Stimulated activated CD8-positive, alpha-beta memory T cell treated with anti-CD3 and anti-CD28 coated beads, Interleukin-15, amount 100 ng/mL, for 24 hours (primary cell): ENCODE results near the gene SLC31A2.
"Not testable (repeated sequence)": the region's sequence is repeated elsewhere in the genome, so short reads cannot be mapped to it uniquely, and the experiment has no call there.

ENCODE experiments used
- DNase-seq: peaks from one replicate; pipeline ENCODE4 v3.0.0-alpha.2; 2020; ENCODE audit warnings: low read depth

SLC31A2 gene, protein sequence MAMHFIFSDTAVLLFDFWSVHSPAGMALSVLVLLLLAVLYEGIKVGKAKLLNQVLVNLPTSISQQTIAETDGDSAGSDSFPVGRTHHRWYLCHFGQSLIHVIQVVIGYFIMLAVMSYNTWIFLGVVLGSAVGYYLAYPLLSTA

DNA sequence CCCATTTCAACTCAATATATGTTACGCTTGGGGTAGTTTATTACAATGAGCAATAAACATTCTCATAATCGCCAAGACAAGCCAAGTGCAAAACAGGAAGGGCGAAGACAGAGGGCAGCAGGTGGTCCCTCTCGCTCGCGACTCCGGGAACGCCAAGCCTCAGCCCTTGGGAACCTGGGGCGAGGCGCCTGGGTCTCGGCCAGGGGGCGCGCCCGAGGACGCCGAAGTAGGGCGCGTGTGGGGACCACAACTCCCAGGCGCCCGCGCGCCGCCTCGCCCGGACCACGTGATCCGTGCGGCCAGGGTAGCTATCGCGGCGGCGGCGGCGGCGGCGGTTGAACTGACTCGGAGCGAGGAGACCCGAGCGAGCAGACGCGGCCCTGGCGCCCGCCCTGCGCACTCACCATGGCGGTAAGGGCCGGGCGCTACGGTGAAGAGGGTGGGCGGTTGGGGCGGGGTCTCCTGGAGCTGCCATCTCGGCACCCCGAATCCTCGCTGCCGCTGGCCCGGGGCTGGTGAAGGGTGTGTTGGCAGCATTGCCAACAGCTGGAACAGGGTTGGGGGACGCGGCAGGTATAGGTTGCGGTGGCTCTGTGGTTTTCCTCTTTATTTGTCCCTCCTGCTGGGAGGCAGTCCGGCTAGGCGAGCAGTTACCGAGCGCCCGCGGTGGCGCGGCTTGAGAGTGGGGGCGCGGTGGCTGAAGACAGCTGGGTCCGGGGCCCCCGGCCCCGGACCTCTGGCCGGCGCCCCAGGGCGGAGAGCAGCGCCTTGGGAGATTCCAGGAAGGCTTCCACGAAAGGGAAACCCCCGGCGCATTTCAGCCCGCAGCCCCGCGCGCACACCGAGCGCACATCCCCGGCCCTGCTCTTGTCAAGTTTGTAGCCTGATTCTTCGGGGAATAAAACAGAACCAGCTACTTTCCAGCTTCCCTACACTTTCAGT is at the start of gene SLC31A2:
Gene SLC31A2 (plus strand): TSS at position 338 of the 942 bp plus-strand sequence. CDS start 68 bp downstream, at position 406.
- peak; percentile 78 for DNase-seq

DNA sequence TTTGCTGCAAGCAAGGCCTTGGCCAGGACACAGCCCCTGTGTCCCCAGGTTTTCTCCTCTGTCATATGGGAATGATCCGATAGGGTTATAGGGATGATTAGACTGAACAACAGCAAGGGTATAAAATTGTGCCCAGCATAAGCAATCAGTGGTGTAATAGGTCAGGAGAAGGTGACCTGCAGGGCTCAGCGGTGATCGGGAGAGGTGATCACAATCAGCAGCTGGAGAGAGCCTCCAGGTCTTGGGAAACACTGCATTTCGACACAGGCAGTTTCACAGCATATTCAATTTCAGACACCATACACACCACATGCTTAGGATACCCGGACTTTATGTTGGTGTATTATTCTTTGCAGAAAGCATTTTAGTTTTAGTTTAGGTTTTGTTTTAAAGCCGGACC is 45.5 kb upstream of the SLC31A2 start:
- DNase-seq: not testable (repeated sequence)

DNA sequence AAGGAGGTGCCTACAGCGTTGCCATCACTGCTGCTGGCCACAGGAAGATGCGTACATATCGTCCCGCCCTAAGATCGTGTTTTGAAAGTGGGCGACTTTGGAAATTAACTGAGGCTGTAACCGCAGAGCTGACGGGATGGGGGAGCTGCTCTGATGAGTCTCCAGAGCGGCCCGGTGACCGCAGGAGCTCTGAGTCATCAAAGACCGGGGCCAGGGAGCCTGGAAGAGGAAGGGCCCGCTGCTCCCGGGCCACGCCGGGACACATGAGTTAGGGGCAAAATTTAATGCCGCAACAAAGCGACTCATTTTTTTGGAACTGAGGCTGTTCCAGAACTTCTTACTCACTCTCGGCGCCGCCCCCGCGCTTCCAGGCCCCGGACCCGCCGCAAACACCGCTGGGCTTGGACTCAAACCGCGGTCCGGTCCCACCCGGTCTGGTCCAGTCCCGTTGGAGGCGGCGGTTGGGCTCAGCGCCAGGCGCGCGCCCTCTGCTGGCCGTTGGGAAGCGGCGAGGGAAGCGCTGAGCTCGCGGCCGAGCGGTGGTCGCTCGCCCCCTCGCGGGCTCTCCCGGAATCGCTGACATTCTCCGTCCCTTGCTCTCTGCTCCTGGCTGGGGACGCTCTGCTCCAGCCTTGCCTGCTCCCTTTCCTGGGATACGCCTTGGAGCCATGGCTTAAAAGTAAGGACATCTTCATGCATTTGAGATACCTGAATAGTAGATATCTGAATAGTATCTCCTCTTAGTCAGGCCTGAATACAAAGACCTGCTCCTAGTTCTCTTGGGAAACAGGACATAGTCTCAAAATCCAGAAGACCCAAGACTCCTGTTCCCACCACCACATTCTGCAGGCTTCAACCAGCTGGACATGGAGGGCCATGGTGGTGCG is 39.5 kb upstream of the SLC31A2 start:
- not testable (repeated sequence) for DNase-seq

DNA sequence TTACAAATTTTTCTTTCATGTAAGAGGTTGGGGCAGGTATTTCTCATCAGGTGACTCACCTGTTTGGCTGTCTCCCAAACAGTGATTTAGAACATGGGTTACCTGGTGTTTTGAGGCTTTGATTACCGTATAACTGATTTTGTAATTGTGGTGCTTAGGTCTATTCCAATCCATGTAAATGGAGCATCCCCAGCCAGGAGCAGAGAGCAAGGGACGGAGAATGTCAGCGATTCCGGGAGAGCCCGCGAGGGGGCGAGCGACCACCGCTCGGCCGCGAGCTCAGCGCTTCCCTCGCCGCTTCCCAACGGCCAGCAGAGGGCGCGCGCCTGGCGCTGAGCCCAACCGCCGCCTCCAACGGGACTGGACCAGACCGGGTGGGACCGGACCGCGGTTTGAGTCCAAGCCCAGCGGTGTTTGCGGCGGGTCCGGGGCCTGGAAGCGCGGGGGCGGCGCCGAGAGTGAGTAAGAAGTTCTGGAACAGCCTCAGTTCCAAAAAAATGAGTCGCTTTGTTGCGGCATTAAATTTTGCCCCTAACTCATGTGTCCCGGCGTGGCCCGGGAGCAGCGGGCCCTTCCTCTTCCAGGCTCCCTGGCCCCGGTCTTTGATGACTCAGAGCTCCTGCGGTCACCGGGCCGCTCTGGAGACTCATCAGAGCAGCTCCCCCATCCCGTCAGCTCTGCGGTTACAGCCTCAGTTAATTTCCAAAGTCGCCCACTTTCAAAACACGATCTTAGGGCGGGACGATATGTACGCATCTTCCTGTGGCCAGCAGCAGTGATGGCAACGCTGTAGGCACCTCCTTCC is 37.9 kb upstream of the SLC31A2 start:
- DNase-seq: not testable (repeated sequence)

DNA sequence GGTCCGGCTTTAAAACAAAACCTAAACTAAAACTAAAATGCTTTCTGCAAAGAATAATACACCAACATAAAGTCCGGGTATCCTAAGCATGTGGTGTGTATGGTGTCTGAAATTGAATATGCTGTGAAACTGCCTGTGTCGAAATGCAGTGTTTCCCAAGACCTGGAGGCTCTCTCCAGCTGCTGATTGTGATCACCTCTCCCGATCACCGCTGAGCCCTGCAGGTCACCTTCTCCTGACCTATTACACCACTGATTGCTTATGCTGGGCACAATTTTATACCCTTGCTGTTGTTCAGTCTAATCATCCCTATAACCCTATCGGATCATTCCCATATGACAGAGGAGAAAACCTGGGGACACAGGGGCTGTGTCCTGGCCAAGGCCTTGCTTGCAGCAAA is 32.0 kb upstream of the SLC31A2 start:
- DNase-seq: not testable (repeated sequence)

DNA sequence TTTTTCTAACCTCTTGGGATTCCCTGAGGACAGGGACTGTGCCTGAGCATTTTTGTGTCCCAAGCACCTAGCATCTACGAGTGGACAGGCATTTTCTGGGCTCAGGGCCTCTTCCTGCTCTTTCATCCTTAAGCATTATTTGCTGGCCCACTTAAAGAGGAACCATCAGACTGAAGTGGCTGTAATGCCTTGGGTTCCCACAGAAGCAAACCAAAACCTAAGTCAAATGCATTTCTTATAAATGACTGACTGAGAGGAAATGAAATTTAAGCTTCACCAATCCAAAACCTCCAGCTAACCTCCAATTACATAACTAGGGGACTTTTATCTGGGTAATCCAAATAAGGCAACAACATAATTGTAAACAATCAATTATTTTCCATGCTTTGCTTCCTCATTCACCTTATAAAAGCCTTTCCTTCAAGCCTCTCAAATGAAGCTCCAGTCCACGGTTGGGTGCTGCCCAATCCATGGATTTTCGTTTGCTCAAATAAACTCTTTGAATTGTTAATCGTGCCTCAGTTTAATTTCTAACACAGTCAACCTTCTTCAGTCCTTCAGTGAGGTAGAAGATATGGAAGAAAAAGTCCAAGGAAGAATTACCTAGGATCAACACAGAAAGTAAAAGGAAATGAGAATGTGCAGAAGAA is 25.3 kb upstream of the SLC31A2 start:
- no peak for DNase-seq

DNA sequence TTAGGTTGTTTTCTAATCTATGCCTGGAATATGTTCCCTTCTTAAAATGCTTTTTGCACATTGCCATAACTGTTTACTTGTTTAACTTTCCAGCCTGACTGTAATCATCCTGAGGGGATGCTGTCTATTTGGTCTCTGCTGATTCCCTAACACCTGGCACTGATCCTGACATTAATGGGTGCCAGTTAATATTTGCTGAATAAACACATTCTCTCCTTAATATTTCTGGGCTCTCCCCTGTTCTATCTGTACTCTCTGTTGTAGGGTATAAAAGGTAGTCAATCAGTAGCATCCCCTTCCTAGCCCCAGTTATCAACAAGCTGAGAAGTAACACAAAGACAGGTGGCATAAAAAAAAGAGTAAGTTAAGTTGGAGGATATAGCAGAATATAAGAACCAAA is 21.3 kb upstream of the SLC31A2 start:
- DNase-seq: no peak

DNA sequence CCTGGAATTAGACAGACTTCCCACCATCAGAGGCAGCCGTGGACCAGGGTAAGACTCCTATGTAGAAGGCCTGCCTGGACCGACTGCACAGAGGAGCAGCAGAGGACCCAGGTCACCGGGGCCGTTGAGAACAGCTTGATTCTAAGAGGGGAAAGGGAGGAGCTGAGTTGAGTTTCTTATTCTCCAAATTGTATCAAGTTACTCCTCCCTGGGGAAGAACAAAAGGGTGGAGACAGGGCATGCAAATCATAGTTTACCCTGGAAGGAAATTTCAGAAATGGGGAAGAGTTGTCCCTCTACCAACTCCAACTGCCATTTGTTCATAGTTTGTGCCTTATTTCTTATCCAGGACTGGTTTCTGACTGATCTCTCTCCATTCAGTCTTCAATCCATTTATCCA is 20.9 kb upstream of the SLC31A2 start:
- DNase-seq: no peak

DNA sequence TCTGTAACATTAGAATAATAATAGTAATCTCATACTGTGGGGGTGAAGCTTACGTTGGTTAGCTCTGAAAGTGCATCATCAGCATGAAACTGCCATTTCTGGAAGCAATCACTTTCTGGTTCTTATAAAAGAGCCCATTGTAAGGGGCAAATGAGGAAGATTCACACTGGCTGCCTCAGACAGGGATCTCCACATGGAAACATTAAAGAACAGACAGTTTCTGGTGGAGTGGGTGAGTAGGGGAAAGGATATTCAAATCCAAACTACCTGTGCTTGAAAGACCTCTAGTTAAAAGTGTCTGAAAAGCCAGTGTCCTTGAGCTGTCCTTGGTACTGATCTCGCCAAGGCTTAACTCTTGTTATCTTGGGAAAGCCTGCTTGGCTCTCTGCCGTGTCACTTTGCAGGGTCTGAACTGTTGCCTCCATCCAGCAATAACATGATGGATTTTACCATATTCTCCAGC is 19.1 kb upstream of the SLC31A2 start:
- no peak for DNase-seq

DNA sequence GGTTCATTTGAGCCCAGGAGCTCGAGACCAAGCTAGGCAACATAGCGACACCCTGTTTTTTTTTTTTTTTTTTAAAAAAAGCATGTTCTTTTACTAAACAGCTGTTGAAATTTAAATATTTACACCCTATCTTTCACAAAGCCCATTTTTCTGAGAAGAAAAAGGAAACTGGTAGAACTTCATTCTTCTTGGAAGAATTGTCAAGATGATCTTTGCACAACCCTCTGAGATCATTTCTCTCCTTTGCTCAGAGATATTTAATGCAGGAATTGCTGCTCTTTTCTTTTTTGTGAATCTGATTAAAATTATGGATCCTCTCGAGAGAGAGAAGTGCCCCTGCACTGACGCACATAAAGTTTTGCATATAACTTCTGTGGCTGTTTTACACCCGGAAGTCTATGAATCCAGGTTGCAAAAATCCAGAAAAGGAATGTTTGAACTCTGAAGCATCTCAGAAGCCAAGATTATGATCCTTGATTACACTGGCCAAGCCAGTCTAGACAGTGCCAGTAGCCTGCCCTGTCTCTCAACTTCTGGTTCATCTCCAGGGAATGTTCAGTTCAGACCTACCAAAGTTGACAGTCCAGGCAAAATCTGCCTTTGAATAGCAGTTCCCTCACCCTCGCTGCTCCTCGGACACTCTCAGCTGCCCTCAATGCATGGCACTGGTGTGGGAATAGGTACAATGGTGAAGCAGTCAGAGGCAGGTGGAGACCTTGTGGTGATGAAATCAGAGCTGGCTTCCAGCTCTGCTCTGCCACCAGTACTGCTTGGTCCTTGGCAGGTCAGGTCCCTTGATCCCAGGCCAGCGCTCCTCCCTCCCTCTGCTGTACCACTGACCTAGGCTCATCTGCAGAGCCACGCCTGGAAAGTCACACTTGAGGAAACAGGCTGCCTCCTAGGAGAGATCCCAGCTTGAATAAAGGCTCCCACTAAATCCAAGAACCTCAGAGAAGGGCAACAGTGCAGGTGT is 13.3 kb upstream of the SLC31A2 start:
- DNase-seq: no peak

DNA sequence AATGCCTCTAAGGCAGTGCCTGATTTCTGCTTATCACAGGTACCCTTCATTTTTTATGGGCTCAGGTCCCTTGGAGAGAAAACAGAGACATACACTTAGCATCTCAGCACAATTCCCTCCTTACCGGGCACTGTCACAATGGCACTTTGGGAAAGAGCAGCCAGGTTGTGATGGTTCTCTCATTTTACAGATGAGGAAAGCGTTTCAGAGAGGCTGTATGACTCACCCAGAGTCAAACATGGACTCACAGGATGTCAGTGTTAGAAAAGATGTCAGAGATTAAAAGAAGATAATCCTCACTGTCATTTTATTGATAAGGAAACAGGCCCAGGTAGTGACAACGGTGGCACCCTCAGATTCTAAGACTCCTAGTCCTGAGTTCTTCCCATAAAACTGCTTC is 12.0 kb upstream of the SLC31A2 start:
- no peak for DNase-seq

DNA sequence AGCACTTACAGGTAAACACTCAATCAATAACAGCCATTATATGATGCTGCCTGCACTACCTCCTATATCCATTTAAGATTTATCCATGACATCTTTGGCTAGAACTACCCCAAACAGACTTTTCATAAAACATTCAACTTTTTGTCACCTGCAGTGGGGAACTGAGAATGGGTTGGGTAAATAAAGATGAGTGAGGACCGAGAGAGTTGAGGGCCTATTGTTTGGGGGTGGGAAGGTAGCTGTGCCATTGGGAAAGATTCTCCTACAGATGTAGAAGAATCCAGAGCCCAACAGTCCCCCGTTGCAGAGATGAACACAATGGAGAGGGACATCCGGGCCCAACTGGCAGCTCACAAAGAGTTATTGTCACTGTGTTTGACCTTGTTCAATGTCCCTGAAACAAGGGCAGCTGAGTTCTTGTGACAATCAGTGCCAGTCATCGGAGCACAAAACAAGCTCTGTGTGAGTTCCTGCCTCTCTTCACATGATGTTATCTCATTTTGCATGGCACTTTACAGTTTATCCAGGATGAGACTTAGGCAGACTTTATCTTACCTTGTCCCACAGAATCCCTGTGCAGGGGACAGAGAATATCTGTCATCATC is 11.5 kb upstream of the SLC31A2 start:
- DNase-seq: no peak

DNA sequence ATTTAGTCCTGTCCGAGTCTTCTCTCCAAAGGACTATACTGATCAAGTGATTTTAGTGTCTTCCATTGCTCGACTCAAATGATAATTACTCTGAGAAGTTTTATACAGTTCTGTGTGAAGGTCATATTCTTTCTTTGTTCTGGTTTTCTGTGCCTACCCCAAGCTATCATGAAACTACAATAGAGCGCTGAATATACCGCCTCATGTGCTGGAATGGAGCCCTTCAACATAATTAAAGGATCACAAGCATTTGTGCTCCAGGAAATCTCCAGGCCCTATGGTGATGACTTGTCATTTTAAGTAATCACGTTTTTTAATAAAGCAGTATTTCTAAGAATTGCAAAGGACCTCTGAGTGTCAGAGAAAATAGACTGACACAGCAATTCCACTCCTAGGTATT is 10.9 kb upstream of the SLC31A2 start:
- DNase-seq: no peak

DNA sequence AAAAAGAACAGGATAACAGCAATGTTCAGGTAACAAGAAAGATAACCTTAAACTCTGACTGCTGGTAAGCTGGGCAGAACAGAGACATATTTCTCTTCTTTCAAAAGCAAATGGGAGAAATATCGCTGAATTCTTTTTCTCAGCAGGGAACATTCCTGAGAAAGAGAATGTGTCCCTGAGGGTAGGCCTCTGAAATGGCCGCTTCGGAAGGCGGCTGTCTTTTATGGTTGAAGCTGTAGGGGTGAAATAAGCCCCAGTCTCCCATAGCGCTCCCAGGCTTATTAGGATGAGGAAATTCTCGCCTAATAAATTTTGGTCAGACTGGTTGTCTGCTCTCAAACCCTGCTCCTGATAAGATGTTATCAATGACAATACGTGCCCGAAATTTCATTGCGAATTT is 9.9 kb upstream of the SLC31A2 start:
- DNase-seq: not testable (repeated sequence)

DNA sequence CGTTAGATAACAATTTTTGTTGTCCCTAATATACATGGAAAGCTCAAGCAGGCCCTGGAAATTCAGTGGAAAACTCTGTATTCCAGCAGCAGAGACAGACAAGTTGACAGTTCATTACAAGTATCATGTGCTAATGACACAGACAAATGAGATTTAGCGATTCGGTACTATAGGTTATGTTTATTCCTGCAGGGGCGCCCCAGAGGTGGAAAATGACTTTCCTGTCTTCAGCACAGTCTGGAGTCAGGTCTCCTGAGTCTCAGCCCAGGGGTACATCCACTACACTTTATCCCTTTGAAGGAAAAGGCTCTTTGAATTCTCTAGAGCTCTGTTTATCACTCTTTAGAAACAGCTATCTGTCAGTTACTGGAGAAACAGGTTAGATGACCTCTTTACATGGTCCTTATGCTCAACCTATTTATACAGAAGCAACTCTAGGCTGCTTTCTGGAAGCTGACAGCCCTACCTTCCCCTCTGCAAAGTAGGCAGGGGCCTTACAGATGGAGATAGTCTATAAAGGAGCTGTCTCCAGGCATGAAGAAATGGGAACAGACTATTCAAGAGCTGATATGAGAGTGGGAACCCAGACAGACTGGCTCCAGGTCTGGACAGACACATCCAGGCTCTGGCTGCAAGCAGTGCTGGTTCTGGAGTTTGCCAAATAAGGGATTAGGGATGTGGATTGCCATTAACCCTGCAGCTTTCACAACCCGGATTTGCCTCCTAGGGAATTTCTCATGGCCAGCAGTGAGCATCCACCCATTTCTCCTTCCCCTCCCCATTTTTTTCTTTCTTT is 7.2 kb upstream of the SLC31A2 start:
- DNase-seq: no peak

DNA sequence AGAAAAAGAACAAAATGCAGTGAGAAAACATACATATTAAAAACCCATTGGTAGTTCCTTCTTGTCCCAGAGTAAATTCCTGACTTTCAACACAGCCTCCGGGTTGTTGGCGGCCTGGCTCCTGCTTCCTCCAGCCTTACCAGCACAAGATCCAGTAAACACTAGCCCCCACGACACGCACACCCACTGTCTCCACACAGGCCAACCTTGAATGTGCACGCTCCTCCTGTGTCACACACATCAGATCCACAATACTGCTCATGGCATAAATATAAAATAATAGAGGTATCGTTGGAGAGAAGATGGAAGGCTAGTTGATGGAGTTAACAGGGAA is 2.5 kb upstream of the SLC31A2 start:
- DNase-seq: no peak

DNA sequence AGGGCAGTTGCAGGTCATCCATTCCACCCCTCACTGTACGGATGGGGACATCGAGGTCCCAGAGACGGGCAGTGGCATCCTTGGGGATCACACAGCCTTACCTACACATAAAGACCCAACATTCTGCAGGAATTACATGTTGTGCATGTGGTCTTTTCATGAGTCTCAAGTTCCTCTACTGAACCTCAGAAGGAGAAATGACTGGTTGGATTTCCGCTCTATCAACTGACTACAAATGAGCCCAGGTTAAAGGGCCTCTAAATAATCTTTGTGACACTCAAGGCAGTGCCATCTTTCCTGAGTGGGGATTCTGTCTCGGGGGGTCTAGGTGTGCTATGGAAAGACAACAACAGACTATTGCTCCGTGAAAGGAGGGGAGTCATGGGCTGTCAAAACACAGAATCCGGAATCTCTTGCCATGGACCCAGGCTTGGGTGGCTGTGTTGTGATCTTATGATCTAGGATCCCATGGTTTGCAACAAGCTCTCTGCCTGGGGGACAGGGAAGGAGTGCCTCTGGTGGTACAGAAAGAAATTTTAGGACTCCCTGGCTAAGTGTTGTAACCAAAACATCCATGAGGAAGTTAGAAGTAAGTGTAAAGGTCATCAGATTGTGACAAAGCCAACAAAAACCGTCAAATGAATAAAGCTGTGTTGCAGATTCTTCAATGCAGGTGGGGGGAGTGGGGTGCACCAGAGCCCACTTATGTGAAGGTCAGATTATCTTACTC is 1.9 kb upstream of the SLC31A2 start:
- no peak for DNase-seq

DNA sequence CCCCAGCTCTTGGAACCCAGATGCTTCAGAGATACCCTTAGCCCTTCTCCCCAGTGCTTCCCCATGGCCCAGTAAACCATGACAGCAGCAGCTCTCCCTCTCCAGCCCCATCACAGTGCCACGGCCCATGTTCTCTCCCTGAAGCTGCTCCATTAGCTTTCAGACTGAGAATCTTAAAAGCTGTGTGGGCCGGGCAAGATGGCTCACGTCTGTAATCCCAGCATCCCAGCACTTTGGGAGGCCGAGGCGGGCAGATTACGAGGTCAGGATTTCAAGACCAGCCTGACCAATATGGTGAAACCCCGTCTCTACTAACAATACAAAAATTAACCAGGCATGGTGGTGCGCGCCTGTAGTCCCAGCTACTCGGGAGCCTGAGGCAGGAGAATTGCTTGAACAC is 1.2 kb upstream of the SLC31A2 start:
- not testable (repeated sequence) for DNase-seq
